A549 (cell line): ENCODE results near the gene PDE1C. TPM values are rescaled to one million over a fixed set of nuclear protein-coding genes. Genes with fewer than 3 reads are reported as not detected.

Experiments used
- ATAC-seq, 2 experiments: fragments of 200-7000 bp in 1 of 2; fragments of >200 bp in 1 of 2; cut with Nextera tagmentation in 1 of 2; cut with Tn5 transposase in 1 of 2; 3 replicates each; pipeline versions ENCODE4 v1.8.0 to v1.9.1; 2018 to 2020; ENCODE audit warnings: mild to moderate bottlenecking in 1 of 2, moderate library complexity in 1 of 2
- CTCF ChIA-PET: fragments of 300-600 bp; sonication (Branson Sonifier 250); formaldehyde crosslinking; extraction: SDS; loops from one replicate; lab custom pipeline; 2021; ENCODE audit warnings: antibody characterized with exemption, inconsistent platforms; lab: Yijun Ruan, JAX
- POLR2A ChIA-PET: fragments of 350-600 bp; formaldehyde crosslinking; extraction: SDS; loops from one replicate; lab custom pipeline; 2021; ENCODE audit warnings: antibody characterized with exemption, inconsistent platforms; lab: Yijun Ruan, JAX
- DNase-seq, 2 experiments: peaks; one replicate each; pipeline versions ENCODE4 v3.0.0 to v3.0.0-alpha.2; 2011 to 2016; ENCODE audit warnings: low read depth in 1 of 2, low spot score in 1 of 2
- FAIRE-seq: peaks from 2 replicates; lab custom pipeline; 2011; peaks lifted over from hg19 to GRCh38; lab: Jason Lieb, UNC
- H3K27ac ChIP-seq, 2 experiments: fragments of >200 bp; sonication (Bioruptor Twin); formaldehyde crosslinking; 3 replicates each; pipeline ENCODE4 v1.5.1; 2016 to 2017
- H3K4me1 ChIP-seq: fragments of >200 bp; sonication (Bioruptor Twin); formaldehyde crosslinking; 3 replicates; pipeline ENCODE4 v1.6.1; 2016
- H3K4me2 ChIP-seq: fragments of >200 bp; sonication (Bioruptor Twin); formaldehyde crosslinking; 3 replicates; pipeline ENCODE4 v1.6.1; 2016
- H3K4me3 ChIP-seq: fragments of >200 bp; sonication (Bioruptor Twin); formaldehyde crosslinking; 3 replicates; pipeline ENCODE4 v1.5.1; 2016
- H3K9me3 ChIP-seq: fragments of >200 bp; sonication (Bioruptor Twin); formaldehyde crosslinking; 3 replicates; pipeline ENCODE4 v1.6.1; 2016
- BHLHE40 ChIP-seq: IDR thresholded peaks from 2 replicates; pipeline ENCODE4 v1.6.1; 2012; ENCODE audit warnings: low read depth, low read length, inconsistent platforms
- CHD2 ChIP-seq: fragments of 150-350 bp; IDR thresholded peaks from 2 replicates; pipeline ENCODE4 v1.6.1; 2014; ENCODE audit warnings: low read length; ENCODE audit not compliant: partially characterized antibody
- EP300 ChIP-seq, 2 experiments: fragments of >200 bp; sonication (Bioruptor Twin); formaldehyde crosslinking; IDR thresholded peaks; 2 replicates in 1 of 2; 3 replicates in 1 of 2; pipeline ENCODE4 v1.6.1; 2016 to 2017
- KDM5A ChIP-seq: fragments of 200-600 bp; sonication (generic); IDR thresholded peaks from 2 replicates; pipeline ENCODE4 v1.6.1; 2016; ENCODE audit warnings: antibody characterized with exemption, mild to moderate bottlenecking
- MAZ ChIP-seq: fragments of 150-350 bp; IDR thresholded peaks from 2 replicates; pipeline ENCODE4 v1.6.1; 2014; ENCODE audit warnings: antibody characterized with exemption, low read depth, low read length, borderline replicate concordance
- PHF8 ChIP-seq: fragments of 200-600 bp; sonication (generic); IDR thresholded peaks from 2 replicates; pipeline ENCODE4 v1.6.1; 2016; ENCODE audit warnings: low read depth, mild to moderate bottlenecking, antibody characterized with exemption, moderate library complexity, borderline replicate concordance
- RAD21 ChIP-seq, 2 experiments: fragments of >200 bp in 1 of 2; sonication (Bioruptor Twin) in 1 of 2; formaldehyde crosslinking in 1 of 2; IDR thresholded peaks in 1 of 2; conservative IDR thresholded peaks in 1 of 2; 2 replicates in 1 of 2; 3 replicates in 1 of 2; pipeline ENCODE4 v1.6.1; 2012 to 2018; ENCODE audit warnings: inconsistent platforms in 1 of 2
- ZFP36 ChIP-seq: fragments of 450-650 bp; IDR thresholded peaks from 2 replicates; pipeline ENCODE4 v1.6.1; 2014; ENCODE audit warnings: borderline replicate concordance; ENCODE audit not compliant: partially characterized antibody
- WGBS: methylation state at CpG from one replicate; pipeline ENCODE4 v1.1.6; 2017; ENCODE audit errors: missing lambda C conversion rate; 5-methylcytosine and 5-hydroxymethylcytosine counted together
- polyA plus RNA-seq, 4 experiments: library from polyadenylated mRNA; depleted of rRNA in 3 of 4; stranded (reverse); fragments of >200 nt; fragmentation: RNase III in 1 of 4; extraction: RNeasy Plus Mini Kit Qiagen cat#74134 plus additional on column Dnase treatment in 1 of 4; gene quantifications; 2 replicates in 3 of 4; 3 replicates in 1 of 4; pipeline ENCODE4 v1.2.3, GENCODE V29; 2011 to 2017
- TF ChIP-seq, protein P1 (sequence below): fragments of 150-350 bp; IDR thresholded peaks from 2 replicates; pipeline ENCODE4 v1.6.1; 2014; ENCODE audit warnings: low read depth, mild to moderate bottlenecking, low read length
- TF ChIP-seq, protein P2 (sequence below): IDR thresholded peaks from 2 replicates; pipeline ENCODE4 v1.6.1; 2012; ENCODE audit warnings: low read depth, borderline replicate concordance
- TF ChIP-seq, protein P3 (sequence below): IDR thresholded peaks from 2 replicates; pipeline ENCODE4 v1.6.1; 2012

The PDE1C gene
- polyA plus RNA-seq, 2 of the 4 experiments (the other 2 are of a cell fraction) = 8.0 to 11.0 TPM

DNA sequence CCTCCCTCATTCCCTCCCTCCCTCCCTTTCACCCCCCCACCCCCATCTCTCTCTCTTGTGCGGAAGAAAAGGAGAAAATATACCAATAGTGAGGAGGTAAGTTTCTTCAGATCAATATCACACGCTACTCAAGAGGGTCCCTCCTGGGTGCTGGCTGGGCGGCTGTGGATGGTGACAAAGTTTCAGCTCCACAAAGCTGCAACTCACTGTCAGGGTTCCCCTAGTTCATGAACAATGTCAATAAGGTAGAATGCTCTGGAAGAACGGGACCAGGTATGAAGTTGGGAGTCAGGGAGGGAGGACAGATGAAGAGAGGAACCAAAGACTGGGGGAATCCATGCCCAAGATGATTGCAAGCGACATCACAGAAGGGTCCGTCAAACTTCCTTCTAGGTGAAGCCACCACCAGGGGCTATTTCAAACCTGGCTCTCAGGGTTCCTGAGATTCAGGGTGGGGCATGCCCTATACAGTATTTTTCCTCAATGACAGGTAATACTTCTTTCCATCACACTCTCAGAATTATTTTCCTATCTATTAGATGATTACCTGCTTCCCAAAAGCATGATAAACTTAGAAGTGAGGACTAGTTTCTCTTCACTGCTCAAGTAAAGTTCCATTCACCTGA, 1.4 kb upstream of the PDE1C start:
- Histone ChIP-seq H3K27ac (peak overlapping the region; percentile 71 to 90), H3K4me1 (peaks cover 22% of the 10 kb centered on the region), H3K4me2 (peak overlapping the region; percentile 83), H3K4me3 (peak overlapping the region; percentile 58), H3K9me3 (no peaks in the 10 kb centered on the region)
- ATAC-seq (peak in 1 of 2 experiments; percentile 14; a peak in 1 of 6 replicates), DNase-seq (no peak), FAIRE-seq (no peak)
- CTCF ChIA-PET = interaction anchor here (1.3 to 1.6 kb wide), 5 partner anchors 11 to 289 kb away, joined by 3 to 11 read pairs (median 6); no protein-coding TSS in a partner anchor
- 60% methylated on average over 6 of the region's 6 CpGs for WGBS
- POLR2A ChIA-PET = no interaction called here
- no peak for TF ChIP-seq BHLHE40
- TF ChIP-seq CHD2 = no peak
- TF ChIP-seq, protein P1, sequence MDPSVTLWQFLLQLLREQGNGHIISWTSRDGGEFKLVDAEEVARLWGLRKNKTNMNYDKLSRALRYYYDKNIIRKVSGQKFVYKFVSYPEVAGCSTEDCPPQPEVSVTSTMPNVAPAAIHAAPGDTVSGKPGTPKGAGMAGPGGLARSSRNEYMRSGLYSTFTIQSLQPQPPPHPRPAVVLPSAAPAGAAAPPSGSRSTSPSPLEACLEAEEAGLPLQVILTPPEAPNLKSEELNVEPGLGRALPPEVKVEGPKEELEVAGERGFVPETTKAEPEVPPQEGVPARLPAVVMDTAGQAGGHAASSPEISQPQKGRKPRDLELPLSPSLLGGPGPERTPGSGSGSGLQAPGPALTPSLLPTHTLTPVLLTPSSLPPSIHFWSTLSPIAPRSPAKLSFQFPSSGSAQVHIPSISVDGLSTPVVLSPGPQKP = no peak
- no peak for TF ChIP-seq RAD21 (conservative IDR thresholded peaks at IDR 0.05 in 1 of 2, IDR thresholded peaks at IDR 0.05 in 1 of 2)

DNA sequence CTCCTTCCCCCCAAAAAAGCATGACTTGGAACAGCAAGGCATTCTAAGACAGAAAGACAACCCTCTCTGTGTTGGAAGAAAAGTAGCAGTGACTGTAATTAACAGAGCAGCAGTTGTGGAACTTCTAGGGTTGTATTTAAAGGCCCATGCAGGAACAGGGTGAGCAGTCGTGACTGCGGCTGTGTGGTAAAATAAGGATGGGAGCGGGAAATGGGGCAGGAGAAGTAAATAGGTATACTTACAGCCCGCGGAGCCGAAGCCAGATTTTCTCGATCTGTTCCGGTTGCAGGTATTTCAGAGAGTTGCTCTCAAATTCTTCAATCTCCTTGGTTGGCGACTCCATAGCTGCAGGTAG, 179 bp downstream of the PDE1C start:
- H3K27ac ChIP-seq = peak overlapping the region; percentile 71 to 90
- ATAC-seq = peak; percentile 30 to 60
- peaks cover 22% of the 10 kb centered on the region for H3K4me1 ChIP-seq
- DNase-seq = no peak
- peak overlapping the region; percentile 83 for H3K4me2 ChIP-seq
- FAIRE-seq = no peak
- 5% methylated on average over 9 of the region's 9 CpGs for WGBS
- peak overlapping the region; percentile 58 for H3K4me3 ChIP-seq
- 0 out of 2 replicates have a peak, but pooled peaks have one; percentile 20 for TF ChIP-seq PHF8
- no peak for TF ChIP-seq KDM5A
- TF ChIP-seq, protein P2, sequence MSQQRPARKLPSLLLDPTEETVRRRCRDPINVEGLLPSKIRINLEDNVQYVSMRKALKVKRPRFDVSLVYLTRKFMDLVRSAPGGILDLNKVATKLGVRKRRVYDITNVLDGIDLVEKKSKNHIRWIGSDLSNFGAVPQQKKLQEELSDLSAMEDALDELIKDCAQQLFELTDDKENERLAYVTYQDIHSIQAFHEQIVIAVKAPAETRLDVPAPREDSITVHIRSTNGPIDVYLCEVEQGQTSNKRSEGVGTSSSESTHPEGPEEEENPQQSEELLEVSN = peak; percentile 25; the same call in 1 of the 2 replicates
- POLR2A ChIA-PET = no interaction called here
- H3K9me3 ChIP-seq = no peaks in the 10 kb centered on the region
- CTCF ChIA-PET = interaction anchor here (0.6 to 1.6 kb wide), 9 partner anchors 9 to 287 kb away, joined by 3 to 11 read pairs (median 4); no protein-coding TSS in a partner anchor

DNA sequence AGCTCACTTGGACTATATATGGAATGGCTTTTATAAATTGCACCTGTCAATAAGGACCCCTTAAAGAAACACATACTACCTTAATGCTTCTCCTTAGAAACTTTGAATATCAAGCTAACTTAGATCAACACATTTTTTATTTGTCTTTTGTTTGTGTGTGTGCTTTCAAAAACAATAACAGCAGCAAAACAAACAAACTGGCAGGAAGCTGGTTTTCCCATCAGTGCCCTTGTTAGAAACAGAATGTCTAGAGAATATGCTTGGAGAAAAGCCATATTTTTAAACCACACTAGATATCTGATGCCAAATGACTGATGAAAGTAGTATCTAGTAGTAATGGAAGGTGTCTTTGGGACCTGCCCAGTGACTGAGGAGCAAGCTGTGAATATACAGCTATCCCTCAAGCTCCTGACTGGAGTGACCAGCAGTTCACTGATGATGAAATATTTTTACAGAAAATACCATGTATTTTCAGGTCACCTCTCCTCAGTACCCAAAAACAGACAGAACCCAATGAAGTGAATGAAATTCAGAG, 1.0 kb downstream of the PDE1C start:
- ATAC-seq (no peak), FAIRE-seq (peak; percentile 78), DNase-seq (no peak)
- H3K4me2 ChIP-seq = peak overlapping the region; percentile 83
- ChIA-PET POLR2A (no interaction called here), CTCF (interaction anchor here (1.3 to 2.3 kb wide), 3 partner anchors 135 to 255 kb away, joined by 3 to 6 read pairs (median 5); no protein-coding TSS in a partner anchor)
- peak overlapping the region; percentile 71 to 90; a peak in 4 of 6 replicates for H3K27ac ChIP-seq
- TF ChIP-seq MAZ (no peak), RAD21 (conservative IDR thresholded peaks at IDR 0.05 in 1 of 2, IDR thresholded peaks at IDR 0.05 in 1 of 2) (no peak), EP300 (IDR thresholded peaks at IDR 0.05) (no peak), ZFP36 (no peak)
- TF ChIP-seq, protein P3, sequence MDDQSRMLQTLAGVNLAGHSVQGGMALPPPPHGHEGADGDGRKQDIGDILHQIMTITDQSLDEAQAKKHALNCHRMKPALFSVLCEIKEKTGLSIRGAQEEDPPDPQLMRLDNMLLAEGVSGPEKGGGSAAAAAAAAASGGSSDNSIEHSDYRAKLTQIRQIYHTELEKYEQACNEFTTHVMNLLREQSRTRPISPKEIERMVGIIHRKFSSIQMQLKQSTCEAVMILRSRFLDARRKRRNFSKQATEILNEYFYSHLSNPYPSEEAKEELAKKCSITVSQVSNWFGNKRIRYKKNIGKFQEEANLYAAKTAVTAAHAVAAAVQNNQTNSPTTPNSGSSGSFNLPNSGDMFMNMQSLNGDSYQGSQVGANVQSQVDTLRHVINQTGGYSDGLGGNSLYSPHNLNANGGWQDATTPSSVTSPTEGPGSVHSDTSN = no peak
- TF ChIP-seq, protein P2 = no peak
- peak overlapping the region; percentile 58 for H3K4me3 ChIP-seq
- H3K9me3 ChIP-seq = no peaks in the 10 kb centered on the region
- H3K4me1 ChIP-seq = peaks cover 22% of the 10 kb centered on the region
